Spinal cord (tissue), 10 donors: Measurements from ENCODE around the gene COLGALT1. TPM values are rescaled to one million over a fixed set of nuclear protein-coding genes. Genes with fewer than 3 reads are reported as not detected.
A peak's percentile ranks its signal among the peaks of the same experiment; 100 is the strongest.
"Not testable (repeated sequence)": the region's sequence is repeated elsewhere in the genome, so short reads cannot be mapped to it uniquely, and the experiment has no call there.

ENCODE experiments used
- DNase-seq, 6 donors: peaks; one replicate each; pipeline versions ENCODE4 v3.0.0 to v3.0.0-alpha.2; 2013 to 2015; ENCODE audit warnings: low spot score in 6 of 6, low read depth in 4 of 6
- H3K27ac ChIP-seq: one replicate; pipeline ENCODE4 v1.5.1; 2013; ENCODE audit warnings: low read depth, low read length, control low read depth
- H3K27me3 ChIP-seq: one replicate; pipeline ENCODE4 v1.6.1; 2013; ENCODE audit warnings: low read length; ENCODE audit not compliant: control insufficient read depth, insufficient read depth
- H3K36me3 ChIP-seq: one replicate; pipeline ENCODE4 v1.6.1; 2013; ENCODE audit warnings: low read length; ENCODE audit not compliant: control insufficient read depth, insufficient read depth
- H3K4me1 ChIP-seq: one replicate; pipeline ENCODE4 v1.6.1; 2013; ENCODE audit warnings: low read length; ENCODE audit not compliant: control insufficient read depth, insufficient read depth
- H3K4me3 ChIP-seq: one replicate; pipeline ENCODE4 v1.5.1; 2013; ENCODE audit warnings: low read depth, low read length, control low read depth
- H3K9me3 ChIP-seq: one replicate; pipeline ENCODE4 v1.6.1; 2013; ENCODE audit warnings: low read length; ENCODE audit not compliant: control insufficient read depth, insufficient read depth
- WGBS: methylation state at CpG from one replicate; pipeline ENCODE4 v1.1.5; 2013; ENCODE audit warnings: missing lambda C conversion rate; ENCODE audit not compliant: insufficient coverage; 5-methylcytosine and 5-hydroxymethylcytosine counted together
- polyA plus RNA-seq, 2 donors: library from polyadenylated mRNA; unstranded; fragments of 120-200 nt; gene quantifications; one replicate each; pipeline ENCODE4 v1.2.1, GENCODE V29; 2013; ENCODE audit not compliant: insufficient read length in 2 of 2
- total RNA-seq, 2 donors: library from RNA; depleted of rRNA in 1 of 2; stranded (reverse); fragments of 120-200 nt in 1 of 2; fragments of >200 nt in 1 of 2; gene quantifications; one replicate each; pipeline versions ENCODE4 v1.2.3 to v1.2.4, GENCODE V29; 2013 to 2014
- donor health status: healthy.

COLGALT1 gene
- total and polyA plus RNA-seq, 4 donors: 24.3 to 64.5 (median 39.8) TPM

- peaks cover 83% of the 10 kb centered on the region for H3K36me3 ChIP-seq
- H3K27ac ChIP-seq: no peak overlapping the region
- DNase-seq: no peak
- 100% methylated on average over 1 of the region's 1 CpG for WGBS
- no peaks in the 10 kb centered on the region for H3K4me1 ChIP-seq
- H3K27me3 ChIP-seq: no peaks in the 10 kb centered on the region
- H3K9me3 ChIP-seq: no peaks in the 10 kb centered on the region
- H3K4me3 ChIP-seq: no peak overlapping the region
Measured at GRCh38 chr19:17567940-17568339, 12.5 kb downstream of the COLGALT1 start.

GRCh38 chr19:17570291-17570690 lies 14.8 kb downstream of the COLGALT1 start:
- not testable (repeated sequence) for H3K4me1 ChIP-seq, DNase-seq, H3K9me3 ChIP-seq, H3K27me3 ChIP-seq, H3K27ac ChIP-seq, H3K4me3 ChIP-seq
- 100% methylated on average over 1 of the region's 5 CpGs for WGBS
- H3K36me3 ChIP-seq: peaks cover 83% of the 10 kb centered on the region

GRCh38 chr19:17570791-17571190 lies 15.3 kb downstream of the COLGALT1 start:
- no peak overlapping the region for H3K27ac ChIP-seq
- H3K27me3 ChIP-seq: no peaks in the 10 kb centered on the region
- no peaks in the 10 kb centered on the region for H3K9me3 ChIP-seq
- DNase-seq: no peak
- peaks cover 83% of the 10 kb centered on the region for H3K36me3 ChIP-seq
- H3K4me3 ChIP-seq: no peak overlapping the region
- no peaks in the 10 kb centered on the region for H3K4me1 ChIP-seq
- 76% methylated on average over 2 of the region's 6 CpGs for WGBS

DNA sequence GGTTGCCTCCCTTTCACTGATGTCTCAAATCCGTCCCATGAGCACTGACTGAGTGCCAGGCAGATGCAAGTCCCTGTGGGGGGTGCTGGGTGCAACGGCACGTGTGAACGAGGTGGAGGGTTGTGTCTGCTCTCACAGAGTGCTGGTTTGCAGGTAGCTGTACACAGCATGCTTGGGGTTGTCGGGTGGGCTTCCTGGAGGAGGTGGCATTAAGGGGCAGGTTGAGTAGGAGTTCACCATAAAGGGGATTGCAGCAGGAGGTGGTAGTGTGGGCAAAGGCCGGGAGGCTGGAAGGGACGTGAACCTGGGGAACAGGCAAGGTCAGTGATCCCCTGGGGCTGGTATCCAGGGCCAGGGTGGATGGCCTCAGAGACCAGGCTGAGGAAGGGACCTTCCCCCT lies 17.2 kb downstream of the COLGALT1 start:
- H3K4me3 ChIP-seq: no peak overlapping the region
- H3K36me3 ChIP-seq: peaks cover 89% of the 10 kb centered on the region
- DNase-seq: no peak
- over 99% methylated on average over 7 of the region's 7 CpGs for WGBS
- H3K4me1 ChIP-seq: no peaks in the 10 kb centered on the region
- H3K9me3 ChIP-seq: no peaks in the 10 kb centered on the region
- no peaks in the 10 kb centered on the region for H3K27me3 ChIP-seq
- no peak overlapping the region for H3K27ac ChIP-seq

DNA sequence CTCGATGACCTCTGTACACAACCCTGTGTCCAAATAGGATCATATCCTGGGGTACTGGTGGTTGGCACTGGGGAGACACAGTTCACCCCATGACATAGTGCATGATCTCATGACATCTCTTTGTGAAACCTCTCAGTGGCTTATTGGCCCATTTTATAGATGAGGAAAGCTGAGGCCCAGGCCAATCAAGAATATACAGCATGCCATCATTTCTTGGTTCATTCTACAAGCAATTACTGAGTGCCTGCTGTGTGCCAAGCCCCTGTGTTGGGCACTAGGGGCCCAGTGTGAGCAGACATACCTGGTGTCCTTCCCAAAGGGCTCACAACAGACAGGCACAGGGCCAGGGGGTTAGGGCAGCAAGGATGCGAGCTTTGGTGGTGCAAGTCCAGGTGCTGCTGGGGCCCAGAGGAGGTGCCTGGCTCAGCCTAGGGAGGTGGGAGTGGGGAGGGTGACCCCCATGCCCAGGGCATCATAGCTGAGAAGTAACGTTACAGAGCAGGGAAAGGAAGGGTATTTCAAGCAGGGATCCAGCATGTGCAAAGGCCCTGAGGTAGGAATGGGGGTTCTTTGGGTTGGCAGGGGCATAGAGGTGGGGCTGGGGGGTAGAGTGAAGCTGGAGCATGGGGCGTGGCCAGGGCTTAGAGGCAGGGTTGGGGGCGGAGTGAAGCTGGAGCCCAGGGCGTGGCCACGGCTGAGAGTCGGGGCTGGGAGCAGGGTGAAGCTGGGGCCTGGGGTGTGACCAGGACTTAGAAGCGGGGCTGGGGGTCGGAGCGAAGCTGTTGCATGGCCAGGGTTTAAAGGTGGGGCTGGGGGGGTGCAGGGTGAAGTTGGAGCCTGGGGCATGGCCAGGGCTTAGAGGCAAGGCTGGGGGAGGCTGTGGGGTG lies 20.7 kb downstream of the COLGALT1 start:
- 90% methylated on average over 10 of the region's 11 CpGs for WGBS
- no peak for DNase-seq
- Histone ChIP-seq H3K4me3 (no peak overlapping the region), H3K27ac (no peak overlapping the region), H3K9me3 (no peaks in the 10 kb centered on the region), H3K36me3 (peaks cover 92% of the 10 kb centered on the region), H3K4me1 (no peaks in the 10 kb centered on the region), H3K27me3 (no peaks in the 10 kb centered on the region)

GRCh38 chr19:17576758-17577456 lies 21.5 kb downstream of the COLGALT1 start:
- Histone ChIP-seq H3K4me3 (no peak overlapping the region), H3K9me3 (no peaks in the 10 kb centered on the region), H3K27ac (no peak overlapping the region), H3K27me3 (no peaks in the 10 kb centered on the region), H3K36me3 (peaks cover 92% of the 10 kb centered on the region), H3K4me1 (no peaks in the 10 kb centered on the region)
- DNase-seq: peak in 1 of 6 donors; percentile 53
- WGBS: 49% methylated on average over 34 of the region's 34 CpGs

DNA sequence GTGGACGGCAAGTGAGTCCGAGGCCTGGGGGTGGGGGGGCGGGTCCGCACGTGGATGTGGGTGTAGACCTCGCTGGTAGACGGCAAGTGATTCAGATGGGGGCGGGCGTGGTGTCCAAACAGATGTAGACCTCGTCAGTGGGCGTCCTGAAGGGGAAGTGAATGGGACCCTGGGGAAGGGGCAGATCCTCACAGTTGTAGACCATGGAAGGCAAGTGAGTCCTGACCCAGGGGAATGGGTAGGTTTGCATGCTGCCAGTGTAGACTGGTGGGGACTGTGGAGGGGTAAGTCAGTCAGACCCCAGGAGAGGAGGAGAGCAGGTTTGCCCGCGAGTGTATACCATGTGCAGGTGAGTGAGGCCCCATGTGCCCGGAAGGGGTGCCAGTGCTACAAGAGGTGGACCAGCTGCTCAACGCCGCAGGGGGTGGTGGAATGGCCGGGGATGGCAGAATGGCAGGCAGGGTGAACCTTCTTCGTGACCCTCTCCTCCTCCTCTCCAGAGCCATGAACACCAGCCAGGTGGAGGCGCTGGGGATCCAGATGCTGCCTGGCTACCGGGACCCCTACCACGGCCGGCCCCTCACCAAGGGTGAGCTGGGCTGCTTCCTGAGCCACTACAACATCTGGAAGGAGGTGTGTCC lies 22.1 kb downstream of the COLGALT1 start:
- no peak for DNase-seq
- Histone ChIP-seq H3K27ac (no peak overlapping the region), H3K4me3 (no peak overlapping the region), H3K4me1 (no peaks in the 10 kb centered on the region), H3K9me3 (no peaks in the 10 kb centered on the region), H3K27me3 (no peaks in the 10 kb centered on the region), H3K36me3 (peaks cover 92% of the 10 kb centered on the region)
- 80% methylated on average over 22 of the region's 22 CpGs for WGBS

DNA sequence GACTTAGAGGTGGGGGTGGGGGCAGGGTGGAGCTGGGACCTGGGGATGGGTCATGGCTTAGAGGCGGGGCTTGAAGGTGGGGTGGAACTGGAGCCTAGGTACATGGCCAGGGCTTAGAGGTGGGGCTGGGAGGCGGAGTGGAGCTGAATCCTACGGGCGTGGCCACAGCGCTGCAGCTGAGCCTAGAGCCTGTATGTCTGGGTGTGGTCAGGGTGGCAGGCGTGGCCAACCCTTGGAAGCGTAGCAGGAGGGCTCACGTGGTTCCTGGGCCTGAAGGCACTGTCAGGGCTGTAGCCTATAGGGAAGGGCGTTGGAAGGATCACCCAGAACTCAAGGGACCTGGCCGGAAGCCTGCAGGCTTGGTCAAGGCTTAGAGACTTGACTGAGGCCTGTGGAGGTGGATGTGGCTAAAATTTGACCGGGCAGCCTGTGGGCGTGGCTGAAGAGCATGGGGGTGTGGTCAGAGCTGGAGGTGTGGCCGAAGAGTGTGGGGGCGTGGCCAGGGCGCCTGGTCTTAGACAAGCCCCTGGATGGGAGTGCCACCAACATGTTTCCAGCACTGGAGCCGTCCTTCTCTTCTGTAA lies 24.3 kb downstream of the COLGALT1 start:
- 58% methylated on average over 13 of the region's 16 CpGs for WGBS
- Histone ChIP-seq H3K4me1 (no peaks in the 10 kb centered on the region), H3K27me3 (no peaks in the 10 kb centered on the region), H3K4me3 (no peak overlapping the region), H3K27ac (no peak overlapping the region), H3K9me3 (no peaks in the 10 kb centered on the region), H3K36me3 (peaks cover 83% of the 10 kb centered on the region)
- peak in 1 of 6 donors; percentile 30 for DNase-seq

GRCh38 chr19:17580470-17581144 lies 25.2 kb downstream of the COLGALT1 start:
- Histone ChIP-seq H3K27ac (no peak overlapping the region), H3K4me1 (no peaks in the 10 kb centered on the region), H3K9me3 (no peaks in the 10 kb centered on the region), H3K4me3 (no peak overlapping the region), H3K36me3 (peaks cover 74% of the 10 kb centered on the region), H3K27me3 (no peaks in the 10 kb centered on the region)
- 95% methylated on average over 22 of the region's 28 CpGs for WGBS
- DNase-seq: no peak
